Activated CD8-positive, alpha-beta memory T cell treated with anti-CD3 and anti-CD28 coated beads for 48 hours (primary cell): ENCODE data around the gene RASIP1.
"Not testable (repeated sequence)": the region's sequence is repeated elsewhere in the genome, so short reads cannot be mapped to it uniquely, and the experiment has no call there.

ENCODE experiments used
- DNase-seq, 3 experiments: peaks; one replicate each; pipeline ENCODE4 v3.0.0-alpha.2; 2020; ENCODE audit warnings: low read depth in 2 of 3, low spot score in 2 of 3

RASIP1 gene

DNA sequence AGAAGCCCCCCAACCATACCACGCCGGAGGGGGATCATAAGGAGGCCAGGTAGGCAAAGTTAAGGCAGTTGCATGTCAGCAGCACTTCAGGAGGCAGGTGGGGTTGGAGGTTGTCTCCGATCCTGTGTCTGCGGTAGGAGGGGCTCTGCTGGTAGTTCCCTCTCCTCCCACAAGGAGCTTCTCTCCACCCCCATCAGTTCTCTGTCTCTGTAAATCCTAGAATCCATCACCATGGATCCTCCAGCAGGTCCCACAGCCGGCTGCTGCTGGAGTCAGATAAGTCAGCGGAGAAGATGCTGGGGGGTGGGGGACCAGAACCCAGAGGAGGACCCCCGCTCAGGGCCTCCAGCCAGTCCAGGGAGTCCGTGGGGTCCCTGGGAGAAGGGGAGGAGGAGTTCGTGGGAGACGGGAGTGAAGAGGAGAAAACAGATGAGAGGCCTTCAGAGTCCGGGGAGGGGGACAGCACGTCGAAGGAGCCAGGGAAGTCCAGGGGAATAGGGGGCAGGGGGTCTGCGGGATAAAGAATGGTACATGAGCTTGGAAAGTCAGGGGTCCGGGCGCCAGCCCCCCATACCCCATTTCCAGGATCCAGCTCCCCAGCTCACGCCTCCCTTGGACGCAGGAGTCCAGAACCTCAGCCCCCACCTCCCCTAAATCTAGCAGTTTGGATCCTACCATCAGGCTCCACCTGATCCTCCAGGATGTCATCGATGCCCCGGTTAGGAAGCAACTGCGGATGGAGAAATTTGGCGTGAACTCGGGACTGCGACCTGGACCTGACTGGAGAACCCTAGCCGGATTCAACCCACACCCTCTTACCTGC is 27.2 kb downstream of the RASIP1 start:
- DNase-seq = no peak

DNA sequence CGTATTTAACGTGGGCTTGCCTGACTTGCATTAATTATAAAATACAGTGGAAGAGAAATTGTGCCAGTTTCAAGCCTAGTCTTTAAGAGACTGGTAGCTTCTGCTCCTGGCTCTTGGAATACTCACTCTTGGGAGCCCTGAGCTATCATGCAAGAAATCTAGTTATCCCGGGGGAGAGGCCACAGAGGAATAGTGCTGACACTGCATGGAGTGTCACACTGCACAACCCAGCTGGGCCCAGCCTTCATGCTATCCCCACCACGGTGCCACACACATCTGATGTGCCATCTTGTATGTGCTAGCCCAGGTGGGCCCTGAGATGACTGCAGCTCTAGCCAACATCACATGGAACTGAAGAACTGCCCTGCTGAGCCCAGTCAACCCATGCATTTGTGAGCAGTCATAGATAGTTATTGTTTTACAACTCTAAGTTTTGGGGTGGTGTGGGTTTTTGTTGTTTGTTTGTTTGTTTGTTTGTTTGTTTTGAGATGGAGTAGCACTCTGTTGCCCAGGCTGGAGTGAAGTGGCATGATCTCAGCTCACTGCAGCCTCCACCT is 29.2 kb downstream of the RASIP1 start:
- no peak for DNase-seq

DNA sequence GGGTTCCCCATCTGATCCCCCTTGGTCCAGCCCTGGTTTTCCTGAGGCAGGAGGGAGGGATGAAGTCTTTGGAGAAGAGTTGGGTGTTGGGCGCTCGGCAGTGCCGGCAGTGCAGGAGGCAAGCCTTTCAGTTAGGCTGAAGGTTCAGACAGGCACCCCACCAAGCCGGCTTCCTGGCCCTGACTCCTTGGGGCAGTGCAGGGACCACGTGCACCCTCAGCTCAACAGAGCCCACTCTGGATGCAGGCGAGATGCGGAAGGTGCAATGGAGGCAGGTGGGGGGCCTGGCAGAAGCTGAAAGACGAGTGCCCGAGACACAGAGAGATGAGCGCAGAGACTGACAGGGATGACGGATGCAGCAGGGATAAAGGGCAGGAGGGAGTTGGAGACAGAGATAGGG is 31.9 kb downstream of the RASIP1 start:
- no peak for DNase-seq

DNA sequence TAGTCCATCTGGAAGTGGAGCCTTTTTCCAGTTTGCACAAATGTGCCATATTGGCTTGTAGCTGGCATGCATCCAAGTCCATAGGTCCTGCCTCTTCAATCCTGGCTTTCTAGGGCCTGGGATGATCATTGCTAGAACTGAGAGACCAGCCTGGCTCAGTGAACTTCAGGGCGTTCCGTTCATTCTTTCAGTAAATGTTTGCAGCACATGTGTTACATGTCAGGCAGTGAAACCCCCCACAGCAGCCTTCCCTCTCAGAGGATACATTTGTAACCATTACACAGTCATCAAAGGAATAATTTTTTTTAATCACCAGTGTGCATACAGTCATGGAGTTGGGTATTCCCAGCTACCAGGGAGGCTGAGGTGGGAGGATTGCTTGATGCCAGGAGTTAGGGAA is 35.0 kb downstream of the RASIP1 start:
- no peak for DNase-seq

DNA sequence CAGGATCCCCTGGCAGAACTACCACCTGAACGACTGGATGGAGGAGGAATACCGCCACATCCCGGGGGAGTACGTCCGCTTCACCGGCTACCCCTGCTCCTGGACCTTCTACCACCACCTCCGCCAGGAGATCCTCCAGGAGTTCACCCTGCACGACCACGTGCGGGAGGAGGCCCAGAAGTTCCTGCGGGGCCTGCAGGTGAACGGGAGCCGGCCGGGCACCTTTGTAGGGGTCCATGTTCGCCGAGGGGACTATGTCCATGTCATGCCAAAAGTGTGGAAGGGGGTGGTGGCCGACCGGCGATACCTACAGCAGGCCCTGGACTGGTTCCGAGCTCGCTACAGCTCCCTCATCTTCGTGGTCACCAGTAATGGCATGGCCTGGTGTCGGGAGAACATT is 37.1 kb downstream of the RASIP1 start:
- no peak for DNase-seq

DNA sequence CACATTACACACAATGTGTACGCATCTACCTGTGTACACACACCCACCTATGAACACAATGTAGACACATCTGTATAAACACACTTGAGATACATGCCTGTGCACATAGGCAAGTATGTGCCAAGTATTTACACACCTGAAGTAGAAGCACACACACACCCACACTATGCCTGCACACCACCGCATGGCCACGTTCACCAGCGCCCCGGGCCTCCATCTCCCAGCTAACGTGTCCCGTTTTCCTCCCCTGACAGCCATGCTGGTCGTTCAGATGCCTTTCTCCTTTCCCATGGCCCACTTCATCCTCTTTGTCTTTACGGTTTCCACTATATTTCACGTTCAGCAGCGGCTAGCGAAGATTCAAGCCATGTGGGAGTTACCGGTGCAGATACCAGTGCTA is 37.7 kb downstream of the RASIP1 start:
- no peak for DNase-seq

DNA sequence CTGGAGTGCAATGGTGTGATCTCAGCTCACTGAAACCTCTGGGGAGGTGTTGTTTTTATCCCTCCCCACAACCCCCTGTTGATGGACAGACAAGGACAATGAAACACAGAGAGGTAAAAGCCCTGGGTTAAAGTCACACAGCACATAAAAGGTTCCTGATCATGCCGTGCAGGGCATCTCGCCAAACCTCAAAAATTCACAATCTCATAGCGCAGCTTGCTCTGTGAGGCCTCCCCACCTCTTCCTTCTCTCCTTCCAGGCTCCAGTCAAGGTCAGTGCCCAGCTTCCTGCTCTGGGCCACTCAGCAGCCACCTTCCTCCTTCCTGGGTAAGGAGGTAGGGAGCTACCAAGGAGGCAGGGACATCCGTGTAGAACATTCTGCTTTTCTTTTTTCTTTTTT is 42.4 kb downstream of the RASIP1 start:
- no peak for DNase-seq

DNA sequence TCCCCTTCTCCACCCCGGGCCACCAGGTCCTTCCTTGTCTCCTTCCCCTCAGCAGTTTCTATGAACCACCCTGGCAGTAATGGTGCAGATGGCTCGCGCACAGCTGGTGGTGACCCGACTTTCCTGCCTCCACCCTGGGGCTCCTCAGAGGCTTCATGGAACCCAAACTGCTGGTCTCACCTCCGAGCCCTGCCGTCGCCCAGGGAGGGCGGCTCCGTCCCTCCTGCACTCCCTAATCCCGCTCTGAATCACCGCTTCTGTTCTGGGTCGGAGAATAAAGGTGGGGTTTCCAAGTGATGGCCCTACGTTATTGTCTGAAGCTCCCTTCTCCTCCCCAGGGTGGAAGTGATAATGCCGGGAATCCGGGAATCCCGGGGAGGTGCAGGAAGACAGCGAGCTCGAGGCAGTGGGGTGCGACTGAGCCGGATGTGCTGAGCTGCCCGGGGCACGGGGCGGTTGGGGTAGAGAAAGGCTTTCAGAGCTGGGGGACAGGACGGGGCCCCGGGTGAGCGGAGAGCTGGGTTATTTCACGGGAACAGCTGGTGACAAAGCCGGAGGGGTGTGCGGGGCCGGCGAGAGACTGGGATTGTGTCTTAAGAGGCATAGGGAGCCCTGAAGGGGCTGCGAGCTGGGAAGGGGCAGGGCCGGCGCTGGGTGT is 43.9 kb downstream of the RASIP1 start:
- DNase-seq = no peak

DNA sequence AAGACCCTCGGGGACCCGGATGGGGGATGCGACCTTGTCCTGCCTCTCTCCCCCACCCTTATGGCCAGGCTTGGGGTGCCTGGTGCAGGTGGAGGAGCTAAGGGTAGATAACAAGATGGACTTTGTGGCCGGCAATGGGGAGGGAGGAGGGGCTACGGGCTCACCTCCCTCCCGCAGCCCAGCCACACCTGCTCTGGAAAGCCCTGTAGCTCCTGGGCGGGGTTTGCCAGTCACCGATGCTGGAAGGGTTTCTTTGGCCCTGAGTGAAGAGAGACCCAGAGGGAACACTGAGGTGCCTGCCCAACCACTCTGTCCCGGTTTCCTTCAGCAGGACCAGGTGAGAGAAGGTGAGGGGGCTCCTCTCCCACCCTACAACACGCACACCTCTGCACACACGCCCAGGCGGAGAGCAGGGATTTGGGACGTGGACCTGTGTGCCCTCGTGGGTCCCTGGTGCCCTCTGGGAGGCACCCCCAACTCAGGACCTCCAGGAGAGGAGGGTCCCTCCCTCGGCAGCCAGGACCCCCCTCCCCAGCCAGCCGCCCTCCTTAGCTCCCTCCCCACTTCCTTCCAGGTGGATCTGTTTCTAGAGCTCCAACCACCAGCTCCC is 44.6 kb downstream of the RASIP1 start, which contains the start of gene FUT2:
FUT2 (plus strand) TSS at position 229 of the 610 bp plus-strand sequence. CDS start 6,986 bp downstream, outside the sequence.
- no peak for DNase-seq

DNA sequence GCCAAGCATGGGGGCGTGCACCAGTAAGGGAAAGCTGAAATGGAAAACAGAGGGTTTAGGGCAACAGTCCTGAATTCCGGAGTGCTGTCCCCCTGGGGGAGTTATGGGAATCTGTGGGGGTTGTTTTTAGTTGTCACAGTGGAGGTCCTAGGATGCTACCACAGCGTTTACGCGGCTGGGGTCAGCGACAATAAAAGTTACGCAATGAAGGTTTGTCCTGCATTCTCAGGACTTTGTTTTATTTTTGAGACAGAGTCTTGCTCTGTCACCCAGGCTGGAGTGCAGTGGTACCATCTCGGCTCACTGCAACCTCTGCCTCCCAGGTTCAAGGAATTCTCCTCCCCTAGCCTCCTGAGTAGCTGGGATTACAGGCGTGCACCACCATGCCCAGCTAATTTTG is 46.8 kb downstream of the RASIP1 start:
- not testable (repeated sequence) for DNase-seq

DNA sequence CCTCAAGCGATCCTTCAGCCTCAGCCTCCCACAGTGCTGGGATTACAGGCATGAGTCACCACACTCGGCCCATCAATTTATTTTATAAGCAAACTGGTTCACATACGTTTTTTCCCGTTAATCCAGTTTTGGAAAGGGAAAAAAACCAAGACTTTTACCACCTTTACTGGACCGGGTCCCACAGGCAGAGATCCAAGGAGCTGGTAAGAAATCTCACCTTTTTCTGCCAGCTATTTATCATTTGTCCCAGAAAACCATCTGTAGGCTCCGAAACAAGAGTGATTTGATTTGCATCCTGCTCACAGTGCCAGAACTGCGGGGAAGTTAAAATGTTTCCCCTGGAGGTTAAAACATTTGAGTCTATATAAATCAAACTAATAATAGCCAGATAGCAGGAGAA is 51.0 kb downstream of the RASIP1 start:
- DNase-seq = no peak

DNA sequence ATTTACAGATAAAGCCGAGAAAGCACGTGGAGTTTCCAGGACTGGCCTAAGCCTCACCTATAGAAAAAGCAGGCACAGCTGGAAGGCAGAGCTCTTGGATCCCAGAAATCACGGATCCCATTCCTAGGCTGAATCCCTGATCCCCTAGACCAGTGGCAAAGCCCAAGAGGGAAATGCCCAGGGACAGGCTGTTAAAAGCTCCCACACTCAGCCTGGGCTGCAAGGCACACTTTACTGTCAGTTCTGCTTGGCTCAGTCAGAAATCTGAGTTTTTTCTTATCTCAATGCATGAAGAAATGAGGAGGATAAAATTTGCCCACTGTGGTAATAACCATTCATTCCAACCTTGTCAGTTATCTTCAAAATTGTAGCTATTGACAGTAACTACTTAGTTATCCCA is 52.6 kb downstream of the RASIP1 start:
- DNase-seq = no peak

DNA sequence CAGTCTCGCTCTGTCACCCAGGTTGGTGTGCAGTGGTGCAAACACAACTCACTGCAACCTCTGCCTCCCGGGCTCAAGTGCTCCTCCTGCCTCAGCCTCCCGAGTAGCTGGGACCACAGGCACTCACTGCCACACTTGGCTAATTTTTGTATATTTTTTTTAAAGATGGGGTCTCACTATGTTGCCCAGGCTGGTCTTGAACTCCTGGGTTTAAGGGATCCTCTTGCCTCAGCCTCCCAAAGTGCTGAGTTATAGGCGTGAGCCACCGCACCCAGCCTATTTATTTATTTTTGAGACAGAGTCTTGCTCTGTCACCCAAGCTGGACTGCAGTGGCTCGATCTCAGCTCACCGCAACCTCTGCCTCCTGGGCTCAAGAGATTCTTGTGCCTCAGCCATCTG is 53.8 kb downstream of the RASIP1 start:
- DNase-seq = not testable (repeated sequence)

DNA sequence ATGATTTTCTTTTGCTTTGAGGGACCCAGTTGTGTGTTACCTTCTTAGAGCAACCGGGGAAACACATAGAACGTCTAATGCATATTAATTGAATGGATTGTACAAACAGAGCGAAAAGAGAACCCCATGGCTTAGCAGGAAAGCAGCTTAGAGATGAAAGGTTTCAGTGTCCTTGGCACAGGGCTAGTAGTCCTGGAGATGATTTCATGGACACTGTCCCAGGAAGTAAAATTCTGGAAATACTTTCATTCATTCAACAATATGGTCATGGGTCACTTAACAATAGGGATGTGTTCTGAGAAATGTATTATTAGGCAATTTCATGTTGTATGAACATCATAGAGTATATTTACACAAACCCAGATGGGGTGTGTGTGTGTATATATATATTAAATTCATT is 54.3 kb downstream of the RASIP1 start:
- DNase-seq = no peak

DNA sequence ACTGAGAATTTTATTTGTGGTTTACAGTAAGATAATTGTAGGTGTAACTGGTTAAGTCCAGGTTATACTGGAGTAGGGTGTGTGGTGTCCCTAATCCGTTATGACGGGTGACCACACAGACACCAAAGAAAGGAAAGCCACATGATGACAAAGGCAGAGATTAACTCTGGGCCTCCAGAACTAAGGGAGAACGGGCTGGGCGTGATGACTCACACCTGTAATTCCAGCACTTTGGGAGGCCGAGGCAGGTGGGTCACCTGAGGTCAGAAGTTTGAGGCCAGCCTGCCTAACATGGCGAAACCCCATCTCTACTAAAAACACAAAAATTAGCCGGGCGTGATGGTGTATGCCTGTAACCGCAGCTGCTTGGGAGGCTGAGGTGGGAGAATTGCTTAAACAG is 54.8 kb downstream of the RASIP1 start:
- no peak for DNase-seq

DNA sequence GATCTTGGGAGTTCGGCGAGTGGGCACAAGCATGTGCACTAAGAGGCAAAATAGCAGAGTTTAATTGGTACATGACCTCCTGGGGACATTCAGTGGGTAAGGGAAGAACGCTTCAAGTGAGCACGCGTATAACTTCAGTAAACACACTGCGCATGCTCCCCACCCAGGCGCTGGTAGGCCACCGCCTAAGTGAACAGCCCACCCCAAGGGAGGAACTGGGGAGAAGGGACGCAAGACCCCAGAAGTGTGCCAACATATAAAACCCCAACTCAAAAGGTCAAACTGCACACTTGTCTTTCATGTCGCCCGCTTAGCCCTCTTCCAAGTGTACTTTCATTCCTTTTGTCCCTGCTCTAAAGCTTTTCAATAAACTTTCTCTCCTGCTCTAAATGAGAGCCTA is 57.1 kb downstream of the RASIP1 start:
- DNase-seq = no peak

DNA sequence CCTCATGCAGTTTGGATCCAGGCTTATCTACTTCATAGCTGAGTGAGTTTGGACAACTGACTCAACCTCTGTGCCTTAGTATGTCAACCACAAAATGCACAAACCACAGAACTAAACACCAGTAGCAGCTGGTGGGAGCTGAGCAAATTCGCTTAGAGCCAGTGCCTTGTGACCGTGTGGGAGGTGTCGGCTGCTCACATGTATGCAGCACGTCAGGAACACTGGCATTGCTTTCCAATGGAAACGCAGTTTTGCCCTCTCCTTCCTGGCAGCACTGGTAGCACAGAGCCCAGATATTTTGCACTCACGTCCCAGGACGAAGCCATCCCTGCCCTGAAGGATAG is 59.3 kb downstream of the RASIP1 start:
- DNase-seq = no peak

DNA sequence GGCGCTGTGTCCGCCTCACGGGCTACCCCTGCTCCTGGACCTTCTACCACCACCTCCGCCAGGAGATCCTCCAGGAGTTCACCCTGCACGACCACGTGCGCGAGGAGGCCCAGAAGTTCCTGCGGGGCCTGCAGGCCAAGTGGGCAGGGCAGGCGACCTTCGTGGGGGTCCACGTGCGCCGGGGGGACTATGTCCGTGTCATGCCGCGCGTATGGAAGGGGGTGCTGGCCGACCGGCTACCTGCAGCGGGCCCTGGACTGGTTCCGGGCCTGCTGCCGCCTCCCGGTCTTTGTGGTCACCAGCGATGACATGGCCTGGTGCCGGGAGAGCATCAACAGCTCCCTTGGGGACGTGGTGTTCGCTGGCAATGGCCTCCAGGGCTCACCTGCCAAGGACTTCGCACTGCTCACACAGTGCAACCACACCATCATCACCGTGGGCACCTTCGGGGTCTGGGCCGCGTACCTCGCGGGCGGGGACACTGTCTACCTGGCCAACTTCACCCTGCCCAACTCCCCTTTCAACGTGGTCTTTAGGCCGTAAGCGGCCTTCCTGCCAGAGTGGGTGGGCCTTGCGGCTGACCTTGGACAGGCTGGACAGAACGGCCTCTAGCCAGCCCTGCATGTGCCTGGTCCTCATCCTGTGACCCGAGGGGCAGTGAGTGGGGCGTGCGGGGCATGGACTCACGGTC is 59.8 kb downstream of the RASIP1 start:
- no peak for DNase-seq

DNA sequence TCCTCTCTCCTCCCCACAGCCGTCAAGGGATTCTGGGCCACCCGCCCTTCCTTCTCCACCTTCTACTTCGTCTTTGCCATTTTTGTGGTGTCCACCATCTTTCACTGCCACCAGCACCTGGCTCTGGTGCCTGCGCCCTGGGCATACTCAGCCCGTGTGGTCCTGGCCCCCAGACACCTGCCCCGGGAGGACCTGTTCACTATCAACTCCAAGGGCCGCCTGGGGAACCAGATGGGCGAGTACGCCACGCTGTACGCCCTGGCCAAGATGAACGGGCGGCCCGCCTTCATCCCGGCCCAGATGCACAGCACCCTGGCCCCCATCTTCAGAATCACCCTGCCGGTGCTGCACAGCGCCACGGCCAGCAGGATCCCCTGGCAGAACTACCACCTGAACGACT is 60.4 kb downstream of the RASIP1 start:
- DNase-seq = not testable (repeated sequence)

DNA sequence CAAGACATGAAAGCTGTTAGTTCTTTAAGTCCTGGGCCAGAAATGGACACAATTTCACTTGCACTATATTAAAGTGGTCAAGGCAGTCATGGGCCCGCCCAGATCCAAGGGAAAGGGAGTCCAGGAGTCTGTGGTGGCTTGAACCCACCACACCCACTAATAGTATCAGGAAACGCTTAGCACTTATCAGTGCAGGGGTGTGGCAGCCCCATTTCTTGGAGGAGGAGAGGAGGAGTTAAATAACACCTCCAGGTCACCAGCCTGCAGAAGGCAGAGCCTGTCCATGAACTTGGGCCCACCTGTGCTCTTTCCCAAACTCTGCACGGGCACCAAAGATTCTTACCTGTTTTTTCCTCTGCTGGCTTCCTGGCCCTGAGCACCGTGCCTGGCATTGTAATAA is 62.2 kb downstream of the RASIP1 start:
- no peak for DNase-seq

DNA sequence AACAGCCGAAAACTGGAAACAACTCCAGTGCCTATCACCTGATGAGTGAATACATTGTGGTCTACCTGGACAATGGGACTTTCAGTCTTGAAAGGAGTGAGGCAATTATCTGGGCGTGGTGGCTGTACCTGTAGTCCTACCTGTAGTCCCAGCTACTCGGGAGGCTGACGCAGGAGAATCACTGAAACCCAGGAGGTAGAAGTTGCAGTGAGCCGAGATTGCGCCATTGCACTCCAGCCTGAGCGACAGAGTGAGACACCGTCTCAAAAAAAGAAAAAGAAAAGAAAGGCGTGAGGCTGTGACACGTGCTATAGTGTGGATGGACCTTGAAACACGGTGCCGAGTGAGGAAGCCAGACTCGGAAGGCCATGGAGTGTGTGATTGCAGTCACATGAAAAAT is 63.5 kb downstream of the RASIP1 start:
- DNase-seq = no peak

DNA sequence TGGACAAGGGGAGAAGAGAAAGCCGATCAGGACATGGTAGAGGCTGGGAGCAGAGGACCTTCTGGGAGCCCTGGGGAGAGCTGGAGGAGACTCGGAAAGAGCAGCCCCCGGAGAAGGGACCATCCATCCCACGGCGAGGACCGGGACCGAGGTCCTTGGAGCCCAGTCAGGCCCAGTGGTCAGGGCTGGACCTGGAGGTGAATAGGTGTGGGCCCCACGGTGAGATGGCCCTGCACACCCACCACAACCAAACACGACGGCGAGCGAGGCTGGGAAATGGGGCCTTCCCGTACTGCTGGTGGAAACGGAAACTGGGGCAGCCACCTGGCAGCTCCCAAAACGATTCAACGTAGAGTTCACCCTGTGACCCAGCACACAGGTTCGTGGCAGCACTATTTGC is 63.9 kb downstream of the RASIP1 start:
- no peak for DNase-seq
